CD4-positive, alpha-beta T cell treated with Interleukin-21 for 1 hour (primary cell): ENCODE results near the gene CHST5.
"Not testable (repeated sequence)": the region's sequence is repeated elsewhere in the genome, so short reads cannot be mapped to it uniquely, and the experiment has no call there.

Experiments used
- DNase-seq: peaks from one replicate; pipeline ENCODE4 v3.0.0-alpha.2; 2020

Gene CHST5

GRCh38 chr16:75502916-75503605, 32.8 kb downstream of the CHST5 start:
- DNase-seq, result no peak

GRCh38 chr16:75501820-75502219, 34.1 kb downstream of the CHST5 start:
- DNase-seq, result not testable (repeated sequence)

- DNase-seq, result no peak
Observed at GRCh38 chr16:75501359-75501758, 34.5 kb downstream of the CHST5 start.

- not testable (repeated sequence) for DNase-seq
Observed at GRCh38 chr16:75498605-75499322, 37.1 kb downstream of the CHST5 start.

GRCh38 chr16:75497558-75497957, 38.4 kb downstream of the CHST5 start:
- DNase-seq, result no peak

- no peak for DNase-seq
Observed at GRCh38 chr16:75495076-75495674, 40.7 kb downstream of the CHST5 start, which contains the start of gene CHST6. TSS of gene CHST6 (minus strand) at chr16:75495441. CDS start at chr16:75479828, 15,613 bp downstream.

- DNase-seq, result no peak
Observed at GRCh38 chr16:75494661-75495075, 41.2 kb downstream of the CHST5 start.

- DNase-seq, result no peak
Observed at GRCh38 chr16:75494184-75494583, 41.7 kb downstream of the CHST5 start.

GRCh38 chr16:75491876-75492275, 44.0 kb downstream of the CHST5 start:
- no peak for DNase-seq

- DNase-seq, result no peak
Observed at GRCh38 chr16:75488322-75488721, 47.6 kb downstream of the CHST5 start.

- no peak for DNase-seq
Observed at GRCh38 chr16:75486676-75487313, 49.1 kb downstream of the CHST5 start.

GRCh38 chr16:75486014-75486675, 49.8 kb downstream of the CHST5 start:
- DNase-seq, result no peak

- DNase-seq, result no peak
Observed at GRCh38 chr16:75485230-75486013, 50.5 kb downstream of the CHST5 start.

GRCh38 chr16:75483222-75483621, 52.7 kb downstream of the CHST5 start:
- DNase-seq, result no peak

- no peak for DNase-seq
Observed at GRCh38 chr16:75482434-75483205, 53.3 kb downstream of the CHST5 start.

GRCh38 chr16:75481475-75481874, 54.4 kb downstream of the CHST5 start:
- DNase-seq, result no peak

GRCh38 chr16:75479421-75479990, 56.4 kb downstream of the CHST5 start:
- DNase-seq, result no peak
